Adrenal gland (tissue), 12 donors: ENCODE measurements around the gene OPCML. TPM values are rescaled to one million over a fixed set of nuclear protein-coding genes. Genes with fewer than 3 reads are reported as not detected.

Experiments used
- DNase-seq, 7 donors: peaks; one replicate each; pipeline ENCODE4 v3.0.0-alpha.2; 2019 to 2020
- H3K27ac ChIP-seq, 5 donors: fragments of 200-600 bp; sonication (generic) in 4 of 5; 1 replicate in 3 of 5; 2 replicates in 2 of 5; pipeline versions ENCODE4 v1.5.1 to v1.8.0; 2016 to 2020; ENCODE audit warnings: mild to moderate bottlenecking in 1 of 5
- H3K27me3 ChIP-seq: fragments of 200-600 bp; 2 replicates; pipeline ENCODE4 v1.8.0; 2021
- H3K36me3 ChIP-seq, 2 donors: fragments of 200-600 bp; replicated peaks in 1 of 2; 1 replicate in 1 of 2; 2 replicates in 1 of 2; pipeline versions ENCODE4 v1.5.1 to v1.8.0; 2018 to 2022
- H3K4me1 ChIP-seq, 2 donors: fragments of 200-600 bp; replicated peaks in 1 of 2; 1 replicate in 1 of 2; 2 replicates in 1 of 2; pipeline versions ENCODE4 v1.5.1 to v1.8.0; 2018 to 2021
- H3K4me3 ChIP-seq, 4 donors: fragments of 200-600 bp; sonication (generic) in 3 of 4; one replicate each; pipeline ENCODE4 v1.5.1; 2016 to 2018
- H3K9me3 ChIP-seq, 3 donors: fragments of 200-600 bp; sonication (generic) in 1 of 3; replicated peaks in 1 of 3; 1 replicate in 2 of 3; 2 replicates in 1 of 3; pipeline versions ENCODE4 v1.5.1 to v1.8.0; 2016 to 2021
- POLR2A ChIP-seq, 2 donors: fragments of 450-650 bp; IDR thresholded peaks; one replicate each; pipeline ENCODE4 v1.6.1; 2017; ENCODE audit warnings: antibody characterized with exemption in 2 of 2, mild to moderate bottlenecking in 2 of 2, moderate library complexity in 1 of 2
- WGBS, 4 donors: extraction: QIAGEN DNeasy Blood & Tissue Kit in 2 of 4; methylation state at CpG; one replicate each; pipeline versions ENCODE4 v1.1.5 to v1.1.7; 2013 to 2017; 5-methylcytosine and 5-hydroxymethylcytosine counted together
- intact Hi-C, 2 donors: fragments of 100-400 bp; cut with DNase I; formaldehyde crosslinking; loops; one replicate each; pipeline versions ENCODE4 v1.14.1 to v1.15.0; 2022 to 2023
- polyA plus RNA-seq, 3 donors: library from polyadenylated mRNA; stranded (reverse); fragments of 200-250 nt in 2 of 3; fragments of 350-450 nt in 1 of 3; fragmentation: Illumina TruSeq in 1 of 3; extraction: RNeasy Lipid Tissue Mini Kit (QIAGEN cat#74804) in 1 of 3; gene quantifications; one replicate each; pipeline ENCODE4 v1.2.3, GENCODE V29; 2013 to 2014
- total RNA-seq, 9 donors: library from RNA; depleted of rRNA in 4 of 9; stranded (reverse); fragments of >200 nt in 4 of 9; fragments of 120-200 nt in 1 of 9; fragmentation: NEBNext Ultra II Directional in 1 of 9; extraction: Animal tissue kit (Norgen Biotek cat#: 25700) in 1 of 9; gene quantifications; one replicate each; pipeline versions ENCODE4 v1.1.0 to v1.2.4, GENCODE V29; 2013 to 2023
- TF ChIP-seq, protein P1 (sequence below), 6 experiments: fragments of 450-650 bp in 4 of 6; fragments of 200-600 bp in 2 of 6; sonication (generic) in 1 of 6; IDR thresholded peaks; 1 replicate in 5 of 6; 2 replicates in 1 of 6; pipeline versions ENCODE4 v1.5.1 to v1.8.0; 2016 to 2021; ENCODE audit warnings: antibody characterized with exemption in 6 of 6, mild to moderate bottlenecking in 2 of 6, moderate library complexity in 1 of 6
- donor health status: healthy with polysubstance abuse.
- donor health status: Bipolar disorder and iron deficiency.
- donor health status: DM: yes; HTN: yes; CAD: no.
- donor health status: DM: no; HTN: no; CAD: no.
- donor health status: DM: no; HTN: no; CAD: no.
- donor health status: DM: yes; HTN: yes; CAD: no.

The OPCML gene
- total and polyA plus RNA-seq, 12 donors = 0.10 to 5.5 (median 0.72) TPM; not detected in 5

- Histone ChIP-seq H3K9me3 (no peaks in the 10 kb centered on the region), H3K4me3 (no peak overlapping the region), H3K27ac (no peak overlapping the region), H3K27me3 (no peaks in the 10 kb centered on the region), H3K4me1 (no peaks in the 10 kb centered on the region), H3K36me3 (no peaks in the 10 kb centered on the region)
- WGBS, 4 donors = 48 to 60% (median 56%) methylated on average over 10 of the region's 10 CpGs
- intact Hi-C loops = no loop called here
- no peak for TF ChIP-seq POLR2A (IDR thresholded peaks at IDR 0.05)
- no peak for DNase-seq
Measured at GRCh38 chr11:133541021-133541719, 8.9 kb upstream of the OPCML start.

GRCh38 chr11:133536198-133536597 lies 3.9 kb upstream of the OPCML start:
- intact Hi-C loops = no loop called here
- no peak overlapping the region for H3K4me3 ChIP-seq
- TF ChIP-seq, protein P1, sequence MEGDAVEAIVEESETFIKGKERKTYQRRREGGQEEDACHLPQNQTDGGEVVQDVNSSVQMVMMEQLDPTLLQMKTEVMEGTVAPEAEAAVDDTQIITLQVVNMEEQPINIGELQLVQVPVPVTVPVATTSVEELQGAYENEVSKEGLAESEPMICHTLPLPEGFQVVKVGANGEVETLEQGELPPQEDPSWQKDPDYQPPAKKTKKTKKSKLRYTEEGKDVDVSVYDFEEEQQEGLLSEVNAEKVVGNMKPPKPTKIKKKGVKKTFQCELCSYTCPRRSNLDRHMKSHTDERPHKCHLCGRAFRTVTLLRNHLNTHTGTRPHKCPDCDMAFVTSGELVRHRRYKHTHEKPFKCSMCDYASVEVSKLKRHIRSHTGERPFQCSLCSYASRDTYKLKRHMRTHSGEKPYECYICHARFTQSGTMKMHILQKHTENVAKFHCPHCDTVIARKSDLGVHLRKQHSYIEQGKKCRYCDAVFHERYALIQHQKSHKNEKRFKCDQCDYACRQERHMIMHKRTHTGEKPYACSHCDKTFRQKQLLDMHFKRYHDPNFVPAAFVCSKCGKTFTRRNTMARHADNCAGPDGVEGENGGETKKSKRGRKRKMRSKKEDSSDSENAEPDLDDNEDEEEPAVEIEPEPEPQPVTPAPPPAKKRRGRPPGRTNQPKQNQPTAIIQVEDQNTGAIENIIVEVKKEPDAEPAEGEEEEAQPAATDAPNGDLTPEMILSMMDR (IDR thresholded peaks at IDR 0.05) = no peak
- no peak for TF ChIP-seq POLR2A (IDR thresholded peaks at IDR 0.05)
- no peaks in the 10 kb centered on the region for H3K4me1 ChIP-seq
- no peaks in the 10 kb centered on the region for H3K27me3 ChIP-seq
- no peaks in the 10 kb centered on the region for H3K9me3 ChIP-seq
- H3K36me3 ChIP-seq = no peaks in the 10 kb centered on the region
- H3K27ac ChIP-seq = no peak overlapping the region
- 71 to 85% (median 77%) methylated on average over 1 of the region's 1 CpG for WGBS, 4 donors
- no peak for DNase-seq

- Histone ChIP-seq H3K27me3 (peaks cover 10% of the 10 kb centered on the region), H3K9me3 (no peaks in the 10 kb centered on the region), H3K4me3 (no peak overlapping the region), H3K36me3 (no peaks in the 10 kb centered on the region), H3K4me1 (no peaks in the 10 kb centered on the region), H3K27ac (no peak overlapping the region)
- WGBS, 4 donors = 43 to 54% (median 47%) methylated on average over 6 of the region's 6 CpGs
- DNase-seq = no peak
- intact Hi-C loops = no loop called here
- TF ChIP-seq, protein P1 (IDR thresholded peaks at IDR 0.05) = no peak
- TF ChIP-seq POLR2A (IDR thresholded peaks at IDR 0.05) = no peak
Measured at GRCh38 chr11:133533205-133533604, 904 bp upstream of the OPCML start.

DNA sequence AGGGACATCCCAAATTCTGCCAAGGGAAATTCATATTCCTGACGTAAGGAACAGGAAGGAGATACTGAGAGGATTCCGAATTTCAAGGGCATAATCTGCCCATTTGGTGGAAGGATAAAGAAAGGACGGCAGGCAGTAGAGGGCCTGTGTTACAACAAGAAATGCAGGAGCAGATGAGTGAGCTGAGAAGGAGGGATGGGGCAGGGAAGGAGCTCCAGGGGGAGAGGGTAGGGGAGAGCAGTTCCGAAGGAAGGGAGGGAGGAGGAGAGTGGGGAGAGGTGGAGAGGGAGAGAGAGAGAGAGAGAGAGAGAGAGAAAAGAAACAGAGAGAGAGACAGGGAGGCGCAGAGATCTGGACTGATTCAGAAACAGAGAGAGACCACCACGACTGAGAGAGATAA lies 843 bp downstream of the OPCML start:
- TF ChIP-seq, protein P1 (IDR thresholded peaks at IDR 0.05) = no peak
- H3K4me3 ChIP-seq = no peak overlapping the region
- H3K4me1 ChIP-seq = no peaks in the 10 kb centered on the region
- no peak overlapping the region for H3K27ac ChIP-seq
- no peak for DNase-seq
- H3K9me3 ChIP-seq = no peaks in the 10 kb centered on the region
- intact Hi-C loops = no loop called here
- WGBS, 4 donors = 5 to 8% (median 7%) methylated on average over 6 of the region's 6 CpGs
- no peaks in the 10 kb centered on the region for H3K36me3 ChIP-seq
- peaks cover 17% of the 10 kb centered on the region for H3K27me3 ChIP-seq

GRCh38 chr11:133530501-133530835 lies 1.8 kb downstream of the OPCML start:
- intact Hi-C loops = no loop called here
- 0 to 13% (median 8%) methylated on average over 2 to 3 of the region's 3 CpGs; no CpG with 5 or more reads in 1 of the 4 donors for WGBS, 4 donors

More at GRCh38 chr11:133530501-133530835, 1.8 kb downstream of the OPCML start:
- H3K27me3 ChIP-seq = peaks cover 17% of the 10 kb centered on the region
- no peak overlapping the region for H3K4me3 ChIP-seq
- no peaks in the 10 kb centered on the region for H3K4me1 ChIP-seq
- no peaks in the 10 kb centered on the region for H3K36me3 ChIP-seq
- H3K9me3 ChIP-seq = no peaks in the 10 kb centered on the region
- TF ChIP-seq, protein P1 (IDR thresholded peaks at IDR 0.05) = no peak
- TF ChIP-seq POLR2A (IDR thresholded peaks at IDR 0.05) = no peak
- no peak overlapping the region for H3K27ac ChIP-seq
- DNase-seq = no peak
